Immature natural killer cell (primary cell): Measurements from ENCODE around the gene PPM1K. TPM values are rescaled to one million over a fixed set of nuclear protein-coding genes. Genes with fewer than 3 reads are reported as not detected.
A peak's percentile ranks its signal among the peaks of the same experiment; 100 is the strongest.

Experiments used
- DNase-seq, 3 donors: peaks; one replicate each; pipeline ENCODE4 v3.0.0; 2022; ENCODE audit warnings: mixed read lengths in 1 of 3
- H3K27ac Mint-ChIP-seq, 6 donors: one replicate each; pipeline ENCODE4 v1.8.0; 2020; ENCODE audit warnings: mixed read lengths in 6 of 6, mild to moderate bottlenecking in 5 of 6, inconsistent platforms in 4 of 6, moderate library complexity in 3 of 6
- H3K27me3 Mint-ChIP-seq, 3 donors: one replicate each; pipeline ENCODE4 v1.8.0; 2020 to 2021; ENCODE audit warnings: low read depth in 3 of 3, mild to moderate bottlenecking in 3 of 3, mixed read lengths in 3 of 3, moderate library complexity in 3 of 3, inconsistent platforms in 1 of 3
- H3K36me3 Mint-ChIP-seq, 3 donors: one replicate each; pipeline ENCODE4 v1.8.0; 2020; ENCODE audit warnings: mixed read lengths in 3 of 3, inconsistent platforms in 2 of 3, mild to moderate bottlenecking in 2 of 3
- H3K4me1 Mint-ChIP-seq, 2 donors: one replicate each; pipeline ENCODE4 v1.8.0; 2020; ENCODE audit warnings: inconsistent platforms in 2 of 2, mild to moderate bottlenecking in 2 of 2, mixed read lengths in 2 of 2, moderate library complexity in 1 of 2
- H3K4me3 Mint-ChIP-seq, 5 donors: one replicate each; pipeline ENCODE4 v1.8.0; 2020; ENCODE audit warnings: mild to moderate bottlenecking in 5 of 5, mixed read lengths in 5 of 5, inconsistent platforms in 3 of 5, moderate library complexity in 3 of 5
- H3K9me3 Mint-ChIP-seq, 6 donors: one replicate each; pipeline ENCODE4 v1.8.0; 2020; ENCODE audit warnings: mild to moderate bottlenecking in 6 of 6, mixed read lengths in 6 of 6, inconsistent platforms in 4 of 6, moderate library complexity in 3 of 6
- polyA plus RNA-seq, 3 donors: library from polyadenylated mRNA; unstranded; fragments of 300-500 nt; fragmentation: Illumina TruSeq; gene quantifications; one replicate each; pipeline ENCODE4 v1.2.3, GENCODE V29; 2021

PPM1K gene
- polyA plus RNA-seq, 3 donors from 2014 or later: 25.5 to 57.1 (median 55.5) TPM

- Mint-ChIP-seq H3K36me3 (no peaks in the 10 kb centered on the region), H3K4me1 (peaks cover 2 to 5% of the 10 kb centered on the region in 2 donors), H3K4me3 (no peak overlapping the region), H3K27me3 (peaks cover 0 to 4% (median 3%) of the 10 kb centered on the region in 3 donors), H3K27ac (no peak overlapping the region), H3K9me3 (no peaks in the 10 kb centered on the region)
- no peak for DNase-seq
Observed at GRCh38 chr4:88223516-88223915, 60.8 kb downstream of the PPM1K start.

- peak; percentile 40 to 58 (median 56) for DNase-seq
- H3K4me1 Mint-ChIP-seq: peaks cover 2 to 5% of the 10 kb centered on the region in 2 donors
- no peaks in the 10 kb centered on the region for H3K9me3 Mint-ChIP-seq
- peak overlapping the region in 1 of 6 donors; percentile 47 for H3K27ac Mint-ChIP-seq
- no peaks in the 10 kb centered on the region for H3K36me3 Mint-ChIP-seq
- peaks cover 1 to 3% (median 2%) of the 10 kb centered on the region in 3 donors for H3K27me3 Mint-ChIP-seq
- no peak overlapping the region for H3K4me3 Mint-ChIP-seq
Observed at GRCh38 chr4:88219099-88219498, 65.3 kb downstream of the PPM1K start.

DNA sequence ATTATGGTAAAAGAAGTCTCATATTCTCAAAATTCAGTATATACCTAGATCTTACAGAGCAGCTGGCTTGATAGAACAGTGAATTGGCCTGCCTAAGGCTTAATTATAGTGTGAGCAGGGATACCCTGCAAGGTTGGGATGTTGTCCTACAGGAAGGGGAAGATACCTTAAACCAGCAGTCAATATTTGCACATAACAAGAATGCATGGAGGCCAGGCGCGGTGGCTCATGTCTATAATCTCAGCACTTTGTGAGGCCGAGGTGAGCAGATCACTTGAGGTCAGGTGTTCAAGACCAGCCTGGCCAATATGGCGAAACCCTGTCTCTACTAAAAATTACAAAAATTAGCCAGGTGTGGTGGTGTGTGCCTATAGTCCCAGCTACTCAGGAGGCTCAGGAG, 67.2 kb downstream of the PPM1K start:
- H3K27me3 Mint-ChIP-seq: peaks cover 1 to 5% (median 4%) of the 10 kb centered on the region in 3 donors
- no peaks in the 10 kb centered on the region for H3K9me3 Mint-ChIP-seq
- no peak overlapping the region for H3K27ac Mint-ChIP-seq
- H3K36me3 Mint-ChIP-seq: no peaks in the 10 kb centered on the region
- DNase-seq: no peak
- no peak overlapping the region for H3K4me3 Mint-ChIP-seq
- H3K4me1 Mint-ChIP-seq: peaks cover 2 to 7% of the 10 kb centered on the region in 2 donors

DNA sequence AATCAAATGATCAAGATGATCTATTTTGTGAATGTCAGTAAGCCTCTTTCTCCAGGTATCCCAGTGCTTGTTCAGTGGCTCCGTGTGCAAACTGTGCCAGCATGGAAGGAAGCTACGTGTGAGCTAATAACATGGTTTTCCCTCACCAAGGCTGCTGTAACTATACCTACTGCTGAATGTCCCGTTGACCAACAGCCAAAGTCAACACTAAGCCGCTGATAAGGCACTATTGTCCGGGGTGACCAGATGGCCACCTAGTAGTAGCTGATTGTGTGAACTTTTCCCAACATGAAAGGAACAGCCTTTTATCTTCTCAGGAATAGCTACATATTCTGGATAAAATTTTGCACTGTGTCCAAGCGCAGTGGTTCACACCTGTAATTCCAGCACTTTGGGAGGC, 68.0 kb downstream of the PPM1K start:
- DNase-seq: no peak
- no peak overlapping the region for H3K27ac Mint-ChIP-seq
- H3K9me3 Mint-ChIP-seq: no peaks in the 10 kb centered on the region
- no peaks in the 10 kb centered on the region for H3K36me3 Mint-ChIP-seq
- no peak overlapping the region for H3K4me3 Mint-ChIP-seq
- peaks cover 1 to 5% (median 4%) of the 10 kb centered on the region in 3 donors for H3K27me3 Mint-ChIP-seq
- peaks cover 2 to 12% of the 10 kb centered on the region in 2 donors for H3K4me1 Mint-ChIP-seq

DNA sequence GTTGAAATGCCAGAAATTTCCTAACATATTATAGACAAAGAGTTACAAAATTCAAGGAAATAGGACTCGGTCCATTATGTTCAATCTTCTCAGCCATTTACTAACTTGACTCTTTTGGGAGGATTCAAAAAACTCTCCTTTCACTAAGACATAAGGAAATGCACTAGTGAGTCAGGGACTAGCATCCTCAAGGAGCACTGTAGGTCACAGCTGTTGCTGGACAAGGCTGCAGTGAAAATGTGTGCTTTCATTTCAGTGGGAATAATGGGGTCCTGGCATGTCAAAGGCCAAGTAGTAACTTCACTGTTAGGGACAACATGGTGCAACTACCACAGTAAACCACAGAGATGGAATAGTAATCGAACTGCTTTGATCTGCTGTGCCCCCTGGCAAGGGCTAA, 69.0 kb downstream of the PPM1K start:
- Mint-ChIP-seq H3K36me3 (no peaks in the 10 kb centered on the region), H3K27ac (no peak overlapping the region), H3K4me1 (peaks cover 2 to 12% of the 10 kb centered on the region in 2 donors), H3K27me3 (peaks cover 1 to 5% (median 4%) of the 10 kb centered on the region in 3 donors), H3K9me3 (no peaks in the 10 kb centered on the region), H3K4me3 (no peak overlapping the region)
- no peak for DNase-seq

DNA sequence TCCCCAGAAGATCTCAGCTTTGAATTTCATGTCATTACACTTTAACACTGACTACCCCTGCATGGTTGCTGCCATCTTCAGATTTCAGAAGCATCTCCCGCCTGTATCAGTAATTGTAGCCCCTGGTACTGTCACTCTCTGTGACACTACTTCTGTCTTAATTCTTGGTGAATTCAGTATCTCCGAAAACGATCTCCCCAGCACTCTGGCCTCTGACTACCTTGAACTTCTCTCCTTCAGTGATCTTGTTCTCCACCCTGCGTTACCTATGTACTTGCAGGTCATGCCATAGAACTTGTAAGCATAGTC, 72.2 kb downstream of the PPM1K start:
- Mint-ChIP-seq H3K4me3 (no peak overlapping the region), H3K27me3 (peaks cover 0 to 2% (median 2%) of the 10 kb centered on the region in 3 donors), H3K36me3 (no peaks in the 10 kb centered on the region), H3K4me1 (peaks cover 0 to 7% of the 10 kb centered on the region in 2 donors), H3K9me3 (no peaks in the 10 kb centered on the region), H3K27ac (no peak overlapping the region)
- DNase-seq: no peak

DNA sequence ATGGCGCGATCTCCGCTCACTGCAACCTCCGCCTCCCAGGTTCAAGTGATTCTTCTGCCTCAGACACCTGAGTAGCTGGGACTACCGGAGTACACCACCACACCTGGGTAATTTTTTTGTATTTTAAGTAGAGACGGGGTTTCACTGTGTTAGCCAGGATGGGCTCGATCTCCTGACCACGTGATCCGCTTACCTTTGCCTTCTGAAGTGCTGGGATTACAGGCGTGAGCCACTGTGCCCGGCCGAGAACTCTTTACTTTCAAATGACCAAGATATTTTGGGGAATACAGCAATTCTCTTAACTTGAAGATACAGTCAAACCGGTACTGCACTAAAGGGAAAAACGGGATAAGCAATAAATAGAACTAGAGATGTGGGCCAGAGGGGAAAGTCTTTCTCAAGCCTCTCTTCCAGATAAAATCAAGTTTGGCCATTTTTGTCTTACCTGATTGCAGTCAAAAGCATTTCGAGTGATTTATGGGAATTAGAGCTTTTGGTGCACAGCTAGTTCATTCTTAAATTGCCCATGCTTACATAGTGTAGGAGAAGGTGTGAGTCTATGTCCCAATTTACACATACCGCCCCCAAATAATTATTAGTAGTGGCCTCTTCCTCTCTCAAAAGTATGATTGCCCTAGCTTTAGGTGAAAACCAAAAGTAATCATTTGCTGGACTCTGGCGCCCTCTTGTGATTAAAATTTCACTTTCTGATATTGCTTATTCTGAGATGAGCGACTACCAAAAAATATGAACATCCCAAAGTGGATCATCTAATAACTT, 72.7 kb downstream of the PPM1K start:
- DNase-seq: peak; percentile 38 to 56 (median 54)

GRCh38 chr4:88208156-88208555, 76.2 kb downstream of the PPM1K start:
- no peak for DNase-seq
- H3K36me3 Mint-ChIP-seq: no peaks in the 10 kb centered on the region
- no peak overlapping the region for H3K27ac Mint-ChIP-seq
- peaks cover 0 to 7% of the 10 kb centered on the region in 2 donors for H3K4me1 Mint-ChIP-seq
- no peak overlapping the region for H3K4me3 Mint-ChIP-seq
- H3K27me3 Mint-ChIP-seq: peaks cover under 1 to 2% (median 1%) of the 10 kb centered on the region in 3 donors
- H3K9me3 Mint-ChIP-seq: no peaks in the 10 kb centered on the region

More for the DNA sequence above, 72.7 kb downstream of the PPM1K start:
- H3K27ac Mint-ChIP-seq: no peak overlapping the region
- peaks cover 0 to 2% (median 2%) of the 10 kb centered on the region in 3 donors for H3K27me3 Mint-ChIP-seq
- peaks cover 0 to 7% of the 10 kb centered on the region in 2 donors for H3K4me1 Mint-ChIP-seq
- no peaks in the 10 kb centered on the region for H3K9me3 Mint-ChIP-seq
- no peaks in the 10 kb centered on the region for H3K36me3 Mint-ChIP-seq
- no peak overlapping the region for H3K4me3 Mint-ChIP-seq

Other genes with a start within 250 kb of the PPM1K start
- gene ABCG2, start 125.9 kb downstream of the PPM1K start, polyA plus RNA-seq: 1 to 10 TPM in 2 of 3 donors, under 1 TPM in 1; 0.69 to 2.5 (median 1.3) TPM
- 10 to 100 TPM in 2 of 3 donors, 1 to 10 TPM in 1; 5.8 to 14.8 (median 13.8) TPM for gene HERC6, start 94.3 kb upstream of the PPM1K start, polyA plus RNA-seq
- gene HERC5, start 172.6 kb upstream of the PPM1K start, polyA plus RNA-seq: 10 to 100 TPM in 2 of 3 donors, 1 to 10 TPM in 1; 9.2 to 12.1 (median 12.1) TPM
- gene PYURF, start 239.2 kb upstream of the PPM1K start, polyA plus RNA-seq: 100 to 1,000 TPM; 267 to 445 (median 321) TPM